Fibroblast of lung (primary cell): ENCODE results near the gene DUSP14. TPM values are rescaled to one million over a fixed set of nuclear protein-coding genes. Genes with fewer than 3 reads are reported as not detected.
A peak's percentile ranks its signal among the peaks of the same experiment; 100 is the strongest.

Experiments used
- DNase-seq, 2 donors: peaks; one replicate each; pipeline versions ENCODE4 v3.0.0 to v3.0.0-alpha.2; 2010; ENCODE audit warnings: low read depth in 2 of 2
- H2AFZ ChIP-seq: 2 replicates; pipeline ENCODE4 v1.5.1; 2012; ENCODE audit warnings: low read length, control low read depth, inconsistent platforms
- H3K27ac ChIP-seq: 2 replicates; pipeline ENCODE4 v1.5.1; 2011; ENCODE audit warnings: low read length, control low read depth; ENCODE audit not compliant: insufficient read depth
- H3K27me3 ChIP-seq: 2 replicates; pipeline ENCODE4 v1.5.1; 2011; ENCODE audit warnings: mild to moderate bottlenecking, low read length; ENCODE audit not compliant: control insufficient read depth, insufficient read depth
- H3K36me3 ChIP-seq: 2 replicates; pipeline ENCODE4 v1.5.1; 2011; ENCODE audit warnings: low read length; ENCODE audit not compliant: control insufficient read depth, insufficient read depth
- H3K4me1 ChIP-seq: 2 replicates; pipeline ENCODE4 v1.5.1; 2011; ENCODE audit warnings: low read length; ENCODE audit not compliant: control insufficient read depth, insufficient read depth; ENCODE audit errors: extremely low read depth
- H3K4me2 ChIP-seq: 2 replicates; pipeline ENCODE4 v1.5.1; 2011; ENCODE audit warnings: low read length, control low read depth; ENCODE audit not compliant: insufficient read depth; ENCODE audit errors: extremely low read depth
- H3K4me3 ChIP-seq, 4 experiments: fragments of 200-600 bp in 1 of 4; sonication (generic) in 1 of 4; replicated peaks in 1 of 4; 2 replicates each; pipeline ENCODE4 v1.5.1; 2011 to 2016; ENCODE audit warnings: low read length in 4 of 4, low read depth in 3 of 4, mild to moderate bottlenecking in 3 of 4, control low read depth in 2 of 4, inconsistent platforms in 1 of 4, mixed read lengths in 1 of 4; ENCODE audit not compliant: insufficient read depth in 1 of 4; ENCODE audit errors: control extremely low read depth in 1 of 4
- H3K79me2 ChIP-seq: 2 replicates; pipeline ENCODE4 v1.5.1; 2012; ENCODE audit warnings: mild to moderate bottlenecking, low read length, inconsistent platforms; ENCODE audit not compliant: control insufficient read depth, insufficient read depth
- H3K9ac ChIP-seq: 2 replicates; pipeline ENCODE4 v1.5.1; 2011; ENCODE audit warnings: mild to moderate bottlenecking, low read length, control low read depth; ENCODE audit not compliant: insufficient read depth
- H3K9me3 ChIP-seq: 2 replicates; pipeline ENCODE4 v1.5.1; 2012; ENCODE audit warnings: low read depth, low read length; ENCODE audit not compliant: control insufficient read depth, insufficient read depth
- H4K20me1 ChIP-seq: 2 replicates; pipeline ENCODE4 v1.5.1; 2011; ENCODE audit warnings: low read length; ENCODE audit not compliant: control insufficient read depth, insufficient read depth; ENCODE audit errors: extremely low read depth
- EZH2 ChIP-seq: IDR thresholded peaks from 2 replicates; pipeline ENCODE4 v1.5.1; 2012; ENCODE audit warnings: low read length, control low read depth, mild to moderate bottlenecking; ENCODE audit errors: missing control alignments
- polyA plus RNA-seq, 2 donors: library from polyadenylated mRNA; depleted of rRNA in 1 of 2; stranded (reverse) in 1 of 2; unstranded in 1 of 2; fragments of >200 nt; gene quantifications; 2 replicates each; pipeline ENCODE4 v1.2.1, GENCODE V29; 2011 to 2012; ENCODE audit warnings: missing spikeins in 1 of 2
- total RNA-seq: library from RNA; depleted of rRNA; stranded (reverse); fragments of >200 nt; gene quantifications from 2 replicates; pipeline ENCODE4 v1.2.1, GENCODE V29; 2014
- TF ChIP-seq, protein P1 (sequence below), 2 donors: IDR thresholded peaks in 1 of 2; conservative IDR thresholded peaks in 1 of 2; 1 replicate in 1 of 2; 2 replicates in 1 of 2; pipeline ENCODE4 v1.5.1; 2011 to 2012; ENCODE audit warnings: low read length in 2 of 2, control low read depth in 1 of 2, inconsistent platforms in 1 of 2, low read depth in 1 of 2, mild to moderate bottlenecking in 1 of 2

Gene DUSP14
- total and polyA plus RNA-seq, 2 donors (not counting 1 experiment from before 2014, with no cell fraction given), result 121 to 161 TPM

- H3K4me1 ChIP-seq, result peaks cover 27% of the 10 kb centered on the region
- no peaks in the 10 kb centered on the region for H3K9me3 ChIP-seq
- H3K4me2 ChIP-seq, result peak overlapping the region; percentile 94
- TF ChIP-seq EZH2, result no peak
- TF ChIP-seq, protein P1, sequence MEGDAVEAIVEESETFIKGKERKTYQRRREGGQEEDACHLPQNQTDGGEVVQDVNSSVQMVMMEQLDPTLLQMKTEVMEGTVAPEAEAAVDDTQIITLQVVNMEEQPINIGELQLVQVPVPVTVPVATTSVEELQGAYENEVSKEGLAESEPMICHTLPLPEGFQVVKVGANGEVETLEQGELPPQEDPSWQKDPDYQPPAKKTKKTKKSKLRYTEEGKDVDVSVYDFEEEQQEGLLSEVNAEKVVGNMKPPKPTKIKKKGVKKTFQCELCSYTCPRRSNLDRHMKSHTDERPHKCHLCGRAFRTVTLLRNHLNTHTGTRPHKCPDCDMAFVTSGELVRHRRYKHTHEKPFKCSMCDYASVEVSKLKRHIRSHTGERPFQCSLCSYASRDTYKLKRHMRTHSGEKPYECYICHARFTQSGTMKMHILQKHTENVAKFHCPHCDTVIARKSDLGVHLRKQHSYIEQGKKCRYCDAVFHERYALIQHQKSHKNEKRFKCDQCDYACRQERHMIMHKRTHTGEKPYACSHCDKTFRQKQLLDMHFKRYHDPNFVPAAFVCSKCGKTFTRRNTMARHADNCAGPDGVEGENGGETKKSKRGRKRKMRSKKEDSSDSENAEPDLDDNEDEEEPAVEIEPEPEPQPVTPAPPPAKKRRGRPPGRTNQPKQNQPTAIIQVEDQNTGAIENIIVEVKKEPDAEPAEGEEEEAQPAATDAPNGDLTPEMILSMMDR (conservative IDR thresholded peaks at IDR 0.05 in 1 of 2, IDR thresholded peaks at IDR 0.05 in 1 of 2; ENCODE audit: low read depth in 1 of 2, low read length in 2 of 2), result no peak
- peaks cover 2% of the 10 kb centered on the region for H3K36me3 ChIP-seq
- peaks cover 54% of the 10 kb centered on the region for H3K79me2 ChIP-seq
- DNase-seq, result peak; percentile 84 to 89
- H4K20me1 ChIP-seq, result no peaks in the 10 kb centered on the region
- no peaks in the 10 kb centered on the region for H3K27me3 ChIP-seq
- peak overlapping the region; percentile 91 for H3K9ac ChIP-seq
- H3K27ac ChIP-seq, result peak overlapping the region; percentile 98
- peak overlapping the region; percentile 82 to 91 (median 87) for H3K4me3 ChIP-seq
- H2AFZ ChIP-seq, result no peak overlapping the region
Measured at GRCh38 chr17:37490638-37491614, 1.2 kb downstream of the DUSP14 start.

- peaks cover 66% of the 10 kb centered on the region for H3K79me2 ChIP-seq
- peak overlapping the region; percentile 63 for H3K9ac ChIP-seq
- H3K27ac ChIP-seq, result peak overlapping the region; percentile 98
- H3K4me3 ChIP-seq, result peak overlapping the region; percentile 82 to 91 (median 87)
- H3K27me3 ChIP-seq, result no peaks in the 10 kb centered on the region
- no peaks in the 10 kb centered on the region for H4K20me1 ChIP-seq
- peak in 1 of 2 donors; percentile 8 for DNase-seq
- no peak overlapping the region for H2AFZ ChIP-seq
- peaks cover 2% of the 10 kb centered on the region for H3K36me3 ChIP-seq
- no peaks in the 10 kb centered on the region for H3K9me3 ChIP-seq
- TF ChIP-seq EZH2, result no peak
- TF ChIP-seq, protein P1 (conservative IDR thresholded peaks at IDR 0.05 in 1 of 2, IDR thresholded peaks at IDR 0.05 in 1 of 2; ENCODE audit: low read depth in 1 of 2, low read length in 2 of 2), result no peak
- peak overlapping the region; percentile 94 for H3K4me2 ChIP-seq
- H3K4me1 ChIP-seq, result peaks cover 27% of the 10 kb centered on the region
Measured at GRCh38 chr17:37492167-37492566, 2.5 kb downstream of the DUSP14 start.

DNA sequence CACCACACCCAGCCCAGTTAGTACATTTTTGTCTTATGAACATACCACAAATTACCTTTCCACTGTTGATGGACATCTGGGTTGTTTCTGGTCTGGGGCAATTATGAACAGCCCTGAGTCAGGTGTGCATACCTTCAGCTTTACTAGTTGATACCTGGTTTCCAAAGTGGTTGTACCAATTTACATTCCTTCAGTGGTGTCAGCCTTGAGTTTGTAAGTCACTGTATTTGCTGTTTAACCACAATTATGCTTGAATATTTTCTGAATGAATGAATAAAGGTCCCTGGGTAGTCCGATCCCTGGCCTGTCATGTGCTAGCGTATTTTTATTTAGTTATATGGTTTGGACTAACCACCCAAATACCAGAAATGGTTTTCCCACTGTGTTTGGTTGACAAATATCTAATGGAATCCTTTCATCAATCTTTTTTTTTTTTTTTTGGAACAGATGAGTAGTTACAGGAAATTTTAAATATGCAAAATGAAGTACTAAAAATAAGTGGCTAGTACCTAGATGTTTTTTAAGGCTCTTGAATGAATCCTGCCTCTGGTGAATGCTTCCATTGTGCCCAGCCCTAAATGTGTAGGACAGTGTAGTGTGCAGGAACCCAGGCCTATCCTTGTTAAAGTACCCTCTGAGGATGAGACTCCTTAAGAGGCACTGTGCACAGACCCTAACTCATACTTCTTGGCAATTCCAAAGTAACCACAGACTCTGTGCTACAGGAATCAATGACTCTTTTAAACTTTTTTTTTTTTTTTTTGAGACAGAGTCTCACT lies 3.7 kb downstream of the DUSP14 start:
- no peak overlapping the region for H2AFZ ChIP-seq
- H3K4me2 ChIP-seq, result peak overlapping the region; percentile 94
- H3K36me3 ChIP-seq, result peaks cover 2% of the 10 kb centered on the region
- no peak overlapping the region for H3K9ac ChIP-seq
- no peaks in the 10 kb centered on the region for H3K9me3 ChIP-seq
- peak overlapping the region; percentile 16 to 91 (median 87) for H3K4me3 ChIP-seq
- H3K4me1 ChIP-seq, result peaks cover 21% of the 10 kb centered on the region
- no peaks in the 10 kb centered on the region for H4K20me1 ChIP-seq
- H3K79me2 ChIP-seq, result peaks cover 77% of the 10 kb centered on the region
- H3K27me3 ChIP-seq, result no peaks in the 10 kb centered on the region
- TF ChIP-seq EZH2, result no peak
- TF ChIP-seq, protein P1 (conservative IDR thresholded peaks at IDR 0.05 in 1 of 2, IDR thresholded peaks at IDR 0.05 in 1 of 2; ENCODE audit: low read depth in 1 of 2, low read length in 2 of 2), result no peak
- peak overlapping the region; percentile 98 for H3K27ac ChIP-seq
- DNase-seq, result peak; percentile 77 to 98
